Activated CD4-positive, alpha-beta T cell treated with anti-CD3 and anti-CD28 coated beads, Interleukin-2, Interleukin-6, amounts not matched to agents 100 ng/mL and 50 ng/mL, durations not matched to agents 16 hours and 8 hours (primary cell): ENCODE data around the gene NKD1.
"Not testable (repeated sequence)": the region's sequence is repeated elsewhere in the genome, so short reads cannot be mapped to it uniquely, and the experiment has no call there.

ENCODE experiments used
- DNase-seq: peaks from one replicate; pipeline ENCODE4 v3.0.0-alpha.2; 2020

Gene NKD1

DNA sequence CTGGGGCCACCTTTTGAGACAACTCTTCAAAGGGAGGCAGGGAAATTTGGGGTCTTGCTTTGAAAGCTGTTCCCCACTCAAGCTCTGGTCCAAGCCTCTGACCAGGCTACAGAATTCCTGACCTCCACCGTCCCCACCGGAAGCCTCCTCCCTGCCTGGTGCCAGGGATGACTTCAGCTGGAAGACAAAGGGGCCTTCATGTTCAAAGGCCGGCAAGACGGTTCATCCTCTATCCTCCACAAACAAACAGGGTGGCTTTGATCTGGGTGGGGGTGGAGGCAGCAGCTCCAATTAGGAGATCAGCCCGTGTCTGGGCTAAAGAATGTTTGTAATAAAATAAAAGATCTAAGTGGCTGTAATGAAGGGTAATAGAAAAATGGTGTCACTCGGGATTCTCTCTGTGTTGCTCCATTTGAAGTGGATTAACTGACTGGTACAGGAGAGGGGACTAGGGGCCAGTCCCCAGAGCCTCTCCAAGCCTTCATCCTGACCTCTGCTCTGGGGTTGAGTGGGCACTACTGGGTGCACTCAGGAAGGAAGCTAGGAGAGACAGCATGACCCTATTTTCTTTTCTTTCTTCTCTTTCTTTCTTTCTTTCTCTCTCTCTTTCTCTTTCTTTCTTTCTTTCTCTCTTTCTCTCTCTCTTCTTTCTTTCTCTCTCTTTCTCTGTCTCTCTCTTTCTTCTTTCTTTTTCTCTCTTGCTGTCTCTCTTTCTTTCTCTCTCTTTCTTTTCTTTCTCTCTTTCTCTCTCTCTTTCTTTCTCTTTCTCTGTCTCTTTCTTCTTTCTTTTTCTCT lies 27.5 kb upstream of the NKD1 start:
- no peak for DNase-seq

DNA sequence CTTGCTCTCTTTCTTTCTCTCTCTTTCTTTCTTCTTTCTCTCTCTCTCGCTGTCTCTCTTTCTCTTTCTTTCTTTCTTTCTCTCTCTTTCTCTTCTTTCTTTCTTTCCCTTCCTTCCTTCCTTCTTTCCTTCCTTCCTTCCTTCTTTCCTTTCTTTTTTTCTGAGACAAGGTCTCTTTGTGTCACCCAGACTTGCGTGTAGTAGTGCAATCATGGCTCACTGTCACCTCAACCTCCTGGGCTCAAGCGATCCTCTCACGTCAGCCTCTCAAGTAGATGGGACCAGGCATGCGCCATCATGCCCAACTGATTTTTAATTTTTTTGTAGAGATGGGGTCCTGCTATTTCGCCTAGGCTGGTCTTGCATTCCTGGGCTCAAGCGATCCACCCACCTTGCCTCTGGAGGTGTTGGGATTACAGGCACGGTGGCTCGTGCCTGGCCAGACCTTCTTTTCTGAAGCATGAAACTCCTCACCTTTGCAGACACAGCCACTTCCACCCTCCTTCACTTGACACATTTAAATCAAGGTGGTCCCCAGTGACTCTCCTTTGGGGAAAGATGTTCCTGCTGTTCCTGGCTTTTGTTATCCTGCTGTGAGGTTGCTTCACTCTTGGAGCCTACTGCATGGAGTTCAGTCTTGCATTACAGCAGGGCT lies 26.8 kb upstream of the NKD1 start:
- no peak for DNase-seq

DNA sequence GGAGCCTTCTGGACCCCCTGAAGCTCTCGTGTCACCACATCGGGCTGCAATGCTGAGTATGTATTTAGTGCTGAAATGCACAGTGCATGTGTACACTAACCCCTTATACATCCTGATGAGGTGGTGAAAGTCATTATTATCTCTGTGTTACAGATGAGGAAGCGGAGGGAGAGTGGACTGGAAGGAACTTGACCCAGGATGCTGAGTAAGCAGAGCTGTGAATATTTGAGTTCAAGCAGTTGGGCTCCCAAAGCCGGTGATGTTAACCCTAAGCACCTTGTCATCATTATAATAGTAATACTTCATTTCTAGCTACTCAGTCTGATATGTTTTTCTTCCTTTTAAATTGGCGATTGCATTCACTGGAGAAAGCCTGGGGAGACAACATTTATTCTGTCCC lies 25.9 kb upstream of the NKD1 start:
- no peak for DNase-seq

DNA sequence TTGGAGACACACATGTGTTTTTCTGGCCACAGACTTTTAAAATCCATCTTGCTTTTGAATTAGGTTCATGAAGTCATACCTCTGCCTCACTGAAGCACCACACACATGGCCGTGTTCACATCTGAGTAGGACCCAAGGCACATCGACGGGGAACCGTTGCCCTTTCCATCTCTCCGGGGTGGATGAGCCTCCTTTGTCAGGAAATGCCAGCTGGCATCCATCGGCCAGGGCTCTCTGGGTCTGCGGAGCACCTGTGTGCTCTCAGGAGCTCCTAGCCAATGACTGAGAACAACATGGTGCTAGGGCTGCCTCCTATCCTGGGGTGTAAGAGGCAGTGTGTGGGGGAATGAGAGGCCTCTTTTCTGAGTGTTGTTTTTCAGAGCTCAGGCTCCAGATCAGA lies 24.5 kb upstream of the NKD1 start:
- DNase-seq: no peak

DNA sequence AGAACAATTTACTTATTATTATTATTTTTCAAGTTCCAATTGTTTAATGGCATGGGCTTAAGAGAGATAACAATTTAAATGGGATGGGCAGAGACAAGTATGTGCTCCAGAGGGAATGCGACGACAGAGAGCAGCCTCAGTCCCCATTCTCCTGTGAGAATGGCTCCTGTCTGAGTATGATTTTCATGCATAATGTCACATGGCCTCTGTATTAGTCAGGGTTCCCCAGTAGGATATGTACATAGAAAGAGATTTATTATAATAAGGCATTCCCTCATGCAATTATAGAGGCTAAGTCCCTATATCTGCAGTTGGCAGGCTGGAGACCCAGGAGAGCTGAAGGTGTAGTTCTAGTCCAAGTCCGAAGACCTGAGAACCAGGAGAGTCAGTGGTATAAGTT lies 22.9 kb upstream of the NKD1 start:
- no peak for DNase-seq

DNA sequence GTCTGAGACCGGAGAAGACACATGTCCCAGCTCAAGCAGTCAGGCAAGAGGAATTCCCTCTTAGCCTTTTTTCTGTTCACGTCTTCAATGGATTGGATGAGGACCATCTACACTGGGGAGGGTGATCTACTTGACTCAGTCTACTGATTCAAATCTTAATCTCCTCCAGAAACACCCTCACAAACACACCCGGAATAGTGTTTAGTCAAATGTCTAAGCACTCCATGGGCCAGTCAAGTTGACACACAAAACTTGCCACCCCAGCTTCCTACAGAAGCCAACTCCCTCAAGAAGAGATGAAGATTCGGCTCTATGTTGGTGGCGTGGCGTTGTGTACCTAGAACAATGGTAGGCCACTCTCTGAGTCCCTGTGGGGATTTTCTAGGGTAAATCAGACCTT lies 22.5 kb upstream of the NKD1 start:
- no peak for DNase-seq

DNA sequence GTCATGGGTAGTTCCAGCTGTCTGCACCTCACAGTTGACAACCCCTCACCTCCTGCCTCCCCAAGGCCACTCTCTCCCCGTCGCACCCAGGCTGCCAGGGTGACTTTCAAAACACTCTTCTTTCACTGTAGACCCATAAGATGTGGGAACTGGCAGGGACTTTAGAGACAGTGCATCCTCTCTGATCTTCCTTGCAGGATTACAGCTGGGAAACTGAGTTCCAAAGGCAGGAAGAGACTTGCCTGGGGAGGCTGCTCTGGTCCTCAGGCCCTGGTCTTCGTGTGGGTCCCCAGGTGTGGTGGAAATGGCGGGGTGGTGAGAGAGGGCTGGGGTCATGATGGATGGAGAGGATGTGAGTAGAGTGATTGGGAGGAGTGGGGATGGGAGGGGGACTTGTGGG lies 21.9 kb upstream of the NKD1 start:
- no peak for DNase-seq

DNA sequence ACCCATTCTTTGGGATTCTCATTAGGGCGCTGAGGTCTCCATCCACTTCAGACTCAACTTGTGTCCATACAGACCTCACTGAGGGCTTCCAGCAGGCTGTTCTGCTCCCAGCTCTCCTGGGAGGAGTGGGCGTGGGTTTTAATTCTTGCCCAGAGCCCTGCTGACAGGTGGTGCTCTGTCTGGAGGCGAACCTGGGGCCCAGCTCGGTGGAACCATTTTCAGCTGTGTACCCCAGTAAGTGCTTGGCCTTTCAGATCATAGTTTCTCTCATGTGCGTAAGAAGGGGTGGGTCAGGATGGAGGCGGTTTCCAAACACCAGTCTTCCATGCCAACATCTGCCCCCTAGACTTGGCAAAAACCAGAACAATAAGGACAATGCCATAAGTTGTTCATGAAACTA lies 21.4 kb upstream of the NKD1 start:
- no peak for DNase-seq

DNA sequence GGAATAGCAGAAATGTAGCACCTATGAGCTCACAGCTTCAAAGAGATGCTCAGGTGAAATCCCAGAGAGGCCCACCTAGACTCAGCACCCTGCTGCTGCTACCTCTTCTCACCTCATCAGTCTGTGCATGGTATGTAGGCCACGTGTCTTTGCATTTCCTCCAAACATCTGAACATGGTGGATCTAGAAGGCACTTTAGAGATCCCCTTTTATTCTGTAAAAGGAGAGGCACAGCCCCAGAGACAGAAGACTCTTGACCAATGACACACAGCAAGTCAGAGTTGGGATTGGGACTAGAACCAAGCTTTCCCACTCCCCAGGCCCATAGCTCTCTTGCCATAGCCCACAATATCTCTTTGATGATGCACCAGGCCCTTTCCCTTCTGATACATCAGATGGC lies 19.4 kb upstream of the NKD1 start:
- no peak for DNase-seq

DNA sequence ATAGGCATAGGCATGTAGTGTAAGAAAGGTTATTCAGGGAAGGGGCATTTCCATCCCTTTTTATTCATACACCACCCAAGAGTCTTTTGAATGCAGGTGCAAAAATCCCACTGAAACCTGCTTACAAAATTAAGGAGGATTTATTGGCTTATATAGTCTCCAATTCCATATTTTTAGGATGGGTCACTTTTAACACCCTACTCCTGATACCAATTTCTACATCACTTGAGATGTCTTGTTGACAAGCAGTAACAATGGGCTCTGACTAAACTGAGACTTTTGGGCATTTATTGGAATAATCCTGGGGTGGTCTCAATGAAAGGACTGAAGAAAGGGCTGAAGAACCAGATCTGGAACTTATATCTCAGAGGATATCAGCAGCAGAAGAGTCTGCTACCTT lies 18.9 kb upstream of the NKD1 start:
- DNase-seq: no peak

DNA sequence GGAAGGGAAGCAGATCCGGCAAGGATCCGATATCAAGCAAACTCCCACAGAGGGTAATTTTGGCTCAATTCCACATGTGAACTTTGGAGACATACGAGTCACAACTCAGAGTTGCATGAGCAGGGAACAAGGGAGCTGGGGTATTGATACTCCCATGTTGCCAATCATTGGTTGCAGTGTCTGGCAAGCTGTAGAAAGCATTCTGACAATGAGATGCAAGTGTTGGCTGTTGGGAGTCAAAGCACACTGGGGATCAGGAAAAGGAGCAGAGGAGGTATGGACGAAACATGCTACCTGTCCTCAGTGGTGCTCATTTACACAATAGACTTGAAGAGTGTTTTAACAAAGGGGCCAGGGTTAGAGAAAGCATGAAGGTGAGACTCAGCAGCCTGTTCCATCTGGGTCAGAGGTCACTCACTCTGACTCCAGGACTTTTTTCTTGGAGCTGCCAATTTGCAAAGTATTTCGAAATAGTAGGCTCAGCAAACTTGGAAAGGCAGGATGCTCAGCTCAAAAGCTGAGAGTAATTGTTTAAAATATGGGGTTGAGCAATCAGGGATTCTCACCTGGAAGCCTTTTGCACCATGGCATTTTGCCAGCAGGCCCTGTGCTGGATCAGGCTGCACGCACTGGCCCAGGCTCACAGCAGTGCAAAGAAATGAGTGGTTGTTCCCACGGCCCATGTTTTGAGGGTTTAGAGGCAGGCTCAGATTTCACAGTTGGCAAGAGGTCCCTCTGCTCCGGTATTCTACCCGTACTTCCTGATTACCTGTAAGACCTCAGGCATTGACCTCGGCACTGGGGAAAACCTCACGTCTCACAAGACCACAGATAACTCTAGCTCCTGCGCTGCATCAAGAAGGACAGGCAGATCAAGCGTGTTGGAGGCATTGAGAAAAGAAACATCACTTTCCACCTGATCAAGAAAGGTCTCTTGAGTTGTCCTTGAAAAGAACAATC lies 17.6 kb upstream of the NKD1 start:
- no peak for DNase-seq

DNA sequence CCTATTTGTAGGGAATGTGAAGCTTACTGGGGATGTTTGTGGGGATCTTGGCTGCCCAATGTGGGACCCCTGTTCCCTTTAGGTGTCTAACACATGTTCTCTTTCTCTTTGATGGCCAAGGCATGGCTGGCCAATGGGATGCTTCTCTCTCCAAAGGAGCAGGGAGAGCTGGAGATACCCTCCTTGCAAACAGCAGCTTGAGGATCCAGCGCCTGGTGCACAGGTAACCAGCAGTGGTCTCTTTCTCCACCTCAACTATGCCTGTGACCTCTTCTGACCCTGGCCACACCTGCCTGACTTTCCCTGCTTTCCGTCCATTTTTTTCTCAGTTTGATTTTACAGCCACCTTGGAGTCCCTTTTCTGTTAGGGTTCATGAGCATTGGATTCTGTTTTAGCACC lies 16.8 kb upstream of the NKD1 start:
- DNase-seq: no peak

DNA sequence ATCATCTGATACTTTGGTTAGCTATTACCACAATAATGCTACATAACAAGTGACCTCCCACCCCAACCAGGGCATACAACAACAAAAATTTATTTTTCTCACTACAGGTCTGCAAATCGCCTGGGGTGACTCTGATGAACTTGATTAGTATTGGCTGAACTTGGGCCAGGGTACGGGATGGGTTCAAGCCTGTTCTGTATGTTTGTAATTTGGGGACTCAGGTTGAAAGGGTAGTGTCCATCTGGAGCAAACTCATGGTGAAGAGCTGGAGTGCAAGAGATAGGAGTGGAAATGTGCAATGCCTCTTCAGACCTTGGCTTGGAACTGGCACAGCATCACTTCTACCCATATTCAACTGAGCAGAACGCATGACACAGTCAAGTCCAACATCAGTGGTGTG lies 16.3 kb upstream of the NKD1 start:
- DNase-seq: no peak

DNA sequence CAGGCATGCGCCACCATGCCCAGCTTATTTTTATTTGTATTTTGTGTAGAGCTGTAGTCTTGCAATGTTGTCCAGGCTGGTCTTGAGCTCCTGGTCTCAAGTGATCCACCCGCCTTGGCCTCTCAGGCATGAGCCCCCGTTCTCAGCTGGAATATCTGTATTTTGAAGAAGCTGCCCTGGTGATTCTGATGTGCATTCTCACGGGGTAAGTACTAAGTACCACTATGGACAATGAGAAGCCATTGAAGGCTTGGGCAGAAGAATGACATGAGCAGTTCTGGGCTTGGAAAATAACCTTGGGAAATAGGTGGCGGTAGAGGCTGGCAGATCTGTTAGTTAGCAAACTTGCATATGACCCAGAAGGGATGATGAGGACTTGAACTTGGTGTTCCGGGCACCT lies 15.6 kb upstream of the NKD1 start:
- DNase-seq: no peak

DNA sequence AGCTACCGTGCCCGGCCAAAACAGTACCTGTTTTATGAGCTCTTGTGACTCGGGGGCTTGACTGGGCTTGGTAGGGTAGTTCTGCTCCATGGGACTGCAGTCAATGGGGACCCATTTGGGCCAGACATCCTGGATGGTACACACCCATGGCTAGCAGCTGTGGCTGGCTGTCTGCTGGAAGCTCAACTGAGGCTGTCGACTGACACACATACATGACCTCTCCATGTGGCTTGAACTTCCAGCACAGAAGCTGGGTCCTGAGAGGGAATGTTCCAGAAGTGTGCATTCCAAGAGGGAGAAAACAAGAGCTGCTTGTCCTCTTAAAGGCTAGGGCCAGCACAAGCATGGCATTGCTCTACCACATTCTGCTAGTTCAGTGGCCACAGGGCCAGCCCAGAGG lies 14.9 kb upstream of the NKD1 start:
- DNase-seq: no peak

DNA sequence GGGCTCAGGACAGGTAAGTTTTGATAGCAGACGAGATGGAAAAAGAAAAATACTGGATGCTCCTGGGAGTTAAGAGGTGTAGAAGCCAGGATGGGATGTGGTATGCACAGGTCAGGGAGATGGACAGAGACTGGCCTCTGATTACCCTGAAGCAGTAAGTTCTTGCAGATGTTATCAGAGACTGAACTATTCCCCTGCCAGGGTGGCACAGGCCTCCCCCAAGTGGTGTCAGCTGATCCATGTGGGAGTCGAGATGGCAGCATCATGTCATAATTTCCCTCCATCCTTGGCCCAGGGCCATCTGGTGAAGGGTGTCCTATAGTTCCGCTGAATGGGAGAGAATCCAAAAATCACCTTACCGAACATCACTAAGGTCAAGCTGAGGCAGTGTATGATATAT lies 14.1 kb upstream of the NKD1 start:
- no peak for DNase-seq

DNA sequence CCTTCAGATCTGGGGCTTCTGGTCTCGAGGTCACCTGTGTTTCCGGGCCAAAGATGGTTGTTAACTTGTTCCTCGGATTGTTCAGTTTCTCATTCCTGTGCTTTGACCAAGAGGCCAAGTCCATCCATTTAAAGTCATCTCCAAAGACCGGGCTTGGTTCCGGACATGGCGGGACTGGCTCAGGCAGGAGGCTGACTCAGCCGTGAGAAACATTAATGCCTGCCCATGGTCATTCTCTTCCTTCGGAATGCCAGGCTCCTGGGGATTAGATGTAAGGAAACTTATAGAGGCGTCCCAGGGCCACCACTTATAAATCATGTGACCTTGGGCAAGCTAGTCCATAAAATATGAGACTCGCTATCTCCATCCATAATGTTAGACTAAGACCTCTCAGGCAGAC lies 13.6 kb upstream of the NKD1 start:
- DNase-seq: no peak

DNA sequence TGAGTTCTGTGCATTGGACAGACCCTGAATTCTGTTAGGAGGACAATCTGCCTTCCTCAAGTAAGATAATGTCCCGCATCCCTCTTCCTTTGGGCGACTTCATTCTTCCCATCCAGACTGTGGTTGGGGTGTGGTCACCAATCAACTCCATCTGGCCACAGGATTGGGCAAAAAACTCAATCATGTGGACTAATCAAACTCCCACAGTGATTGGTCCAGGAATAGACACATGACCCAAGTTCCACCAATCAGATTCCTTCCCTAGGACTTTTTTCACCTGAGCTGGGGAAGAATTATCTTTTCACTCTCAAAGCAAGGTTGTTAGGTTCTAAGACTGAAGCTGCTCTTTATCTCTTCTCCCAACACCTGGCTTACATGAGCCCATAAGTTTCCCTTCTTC lies 13.2 kb upstream of the NKD1 start:
- DNase-seq: no peak

DNA sequence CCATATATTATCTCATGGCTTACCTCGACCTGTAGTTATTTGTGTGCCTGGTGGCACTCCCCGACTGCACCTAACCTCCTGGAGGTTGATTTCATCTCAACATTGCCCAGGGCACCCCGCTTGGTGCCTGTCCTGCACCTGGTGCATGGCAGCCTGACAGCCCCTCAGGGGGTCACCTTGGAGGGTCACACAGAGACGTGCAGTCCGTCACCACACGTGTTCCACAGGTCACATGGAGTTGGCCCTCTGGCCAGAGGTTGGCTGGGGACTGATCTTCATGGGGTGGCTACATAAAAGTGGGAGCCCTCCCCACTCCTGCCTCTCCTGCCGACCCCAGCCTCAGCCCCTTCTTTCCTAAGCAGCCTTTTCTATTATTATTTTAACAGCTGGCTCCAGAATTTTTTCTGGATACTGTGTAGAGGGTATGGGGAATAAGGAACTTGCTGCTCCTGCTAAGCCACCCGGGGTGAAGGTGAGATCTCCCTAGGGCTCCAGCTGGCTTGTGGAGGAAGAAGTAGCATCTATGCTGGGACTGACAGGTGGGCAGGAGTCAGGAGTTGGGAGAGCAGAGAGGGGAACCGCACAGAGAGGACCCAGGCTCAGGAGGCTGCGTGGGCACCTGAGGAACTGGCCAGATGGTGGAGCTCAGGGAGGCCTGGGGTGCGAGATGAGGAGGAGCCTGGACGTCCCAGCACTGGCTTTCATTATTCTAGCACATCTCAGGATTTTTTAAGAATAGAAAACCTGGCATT lies 12.5 kb upstream of the NKD1 start:
- DNase-seq: no peak

DNA sequence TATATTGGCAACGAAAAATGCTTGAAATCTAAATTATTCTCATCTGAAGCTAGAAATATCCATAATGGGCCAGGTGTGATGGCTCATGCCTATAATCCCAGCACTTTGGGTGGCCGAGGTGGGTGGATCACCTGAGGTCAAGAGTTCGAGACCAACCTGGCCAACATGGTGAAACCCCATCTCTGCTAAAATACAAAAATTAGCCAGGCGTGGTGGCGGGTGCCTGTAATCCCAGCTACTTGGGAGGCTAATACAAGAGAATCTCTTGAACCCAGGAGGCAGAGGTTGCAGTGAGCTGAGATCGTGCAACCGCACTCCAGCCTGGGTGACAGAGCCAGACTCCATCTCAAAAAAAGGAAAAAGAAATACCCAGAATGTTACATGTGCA lies 11.9 kb upstream of the NKD1 start:
- DNase-seq: not testable (repeated sequence)

DNA sequence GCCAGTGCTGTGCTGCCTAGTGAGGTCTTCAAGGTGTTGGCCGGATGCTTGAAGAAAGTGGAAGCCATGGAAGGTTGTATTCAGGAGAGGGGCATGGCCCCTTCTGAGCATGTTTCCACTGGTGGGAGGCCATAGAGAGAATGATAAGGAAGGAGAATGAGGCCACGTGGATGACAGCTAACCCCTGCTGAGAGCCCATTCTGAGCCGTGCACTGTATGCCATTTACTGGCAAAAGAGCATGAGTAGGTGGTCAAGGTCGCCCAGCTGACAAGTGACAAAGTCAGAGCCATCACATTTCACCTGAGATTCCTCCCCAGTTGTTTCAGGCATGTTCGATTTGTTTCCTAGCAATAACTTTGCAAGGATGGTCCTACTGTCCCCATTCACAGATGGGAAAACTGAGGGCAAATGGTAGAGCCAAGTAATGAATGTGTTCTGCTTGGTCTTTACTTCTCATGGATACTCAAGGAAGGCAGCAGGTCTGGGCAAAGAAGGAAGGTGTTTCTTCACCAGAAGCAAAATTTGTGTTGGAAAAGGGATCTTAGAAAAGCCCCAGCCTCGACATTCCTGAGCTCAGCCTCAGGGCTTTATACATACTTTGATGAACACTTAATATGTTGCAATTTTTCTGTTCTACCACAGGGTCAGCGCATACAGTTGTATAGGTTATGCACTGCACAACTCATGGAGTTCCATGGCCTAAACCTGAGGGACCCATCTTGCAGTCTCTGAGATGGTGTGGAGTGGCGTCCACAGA lies 10.5 kb upstream of the NKD1 start:
- no peak for DNase-seq

DNA sequence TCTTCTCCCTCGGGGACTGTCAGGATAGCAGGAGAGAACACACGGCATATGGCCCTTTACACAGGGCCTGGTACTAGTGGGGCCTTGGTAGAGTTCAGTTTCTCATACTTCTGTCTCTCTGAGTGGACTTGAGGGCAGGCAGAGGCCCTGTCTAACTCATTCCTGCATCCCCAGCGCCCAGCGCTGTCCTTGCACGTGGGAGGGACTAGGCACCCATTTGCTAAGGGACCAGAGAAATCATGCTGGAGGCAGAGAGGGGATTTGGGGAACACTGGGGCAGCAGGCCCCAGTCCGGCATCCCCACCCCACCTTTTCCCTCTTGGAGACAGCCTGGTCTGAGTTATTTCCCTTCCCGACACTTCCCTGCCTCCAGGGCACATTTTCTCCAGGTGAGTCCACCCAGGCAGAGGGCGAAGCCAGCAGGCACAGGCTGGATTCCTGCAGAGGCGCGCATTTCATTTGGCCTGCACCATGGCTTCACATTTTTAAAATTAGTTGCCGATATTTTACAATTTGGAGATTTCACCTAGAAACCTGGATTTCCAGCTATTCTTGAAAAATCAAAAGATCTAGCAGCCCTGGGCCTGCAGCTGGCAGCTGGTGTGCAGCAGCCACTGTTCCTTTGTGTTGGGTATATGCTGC lies 9.7 kb upstream of the NKD1 start:
- no peak for DNase-seq
